Ishikawa (cell line): ENCODE results near the gene NXPH3.

Source experiments
- EGR1 ChIP-seq: IDR thresholded peaks from 2 replicates; pipeline ENCODE4 v1.6.1; 2012
- EP300 ChIP-seq: IDR thresholded peaks from 2 replicates; pipeline ENCODE4 v1.6.1; 2012; ENCODE audit warnings: borderline replicate concordance
- FOXM1 ChIP-seq: IDR thresholded peaks from 2 replicates; pipeline ENCODE4 v1.6.1; 2012; ENCODE audit warnings: low read depth, borderline replicate concordance
- NFIC ChIP-seq: IDR thresholded peaks from 2 replicates; pipeline ENCODE4 v1.6.1; 2012
- TCF12 ChIP-seq: IDR thresholded peaks from 2 replicates; pipeline ENCODE4 v1.6.1; 2012; ENCODE audit warnings: low read depth
- TF ChIP-seq, protein P1 (sequence below): IDR thresholded peaks from 2 replicates; pipeline ENCODE4 v1.6.1; 2012
- TF ChIP-seq, protein P2 (sequence below): IDR thresholded peaks from 2 replicates; pipeline ENCODE4 v1.6.1; 2012

GRCh38 chr17:49588312-49588711 is 12.6 kb downstream of the NXPH3 start:
- TF ChIP-seq EP300 (no peak), TCF12 (no peak), FOXM1 (no peak), EGR1 (no peak), NFIC (no peak)
- TF ChIP-seq, protein P1, sequence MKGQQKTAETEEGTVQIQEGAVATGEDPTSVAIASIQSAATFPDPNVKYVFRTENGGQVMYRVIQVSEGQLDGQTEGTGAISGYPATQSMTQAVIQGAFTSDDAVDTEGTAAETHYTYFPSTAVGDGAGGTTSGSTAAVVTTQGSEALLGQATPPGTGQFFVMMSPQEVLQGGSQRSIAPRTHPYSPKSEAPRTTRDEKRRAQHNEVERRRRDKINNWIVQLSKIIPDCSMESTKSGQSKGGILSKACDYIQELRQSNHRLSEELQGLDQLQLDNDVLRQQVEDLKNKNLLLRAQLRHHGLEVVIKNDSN = no peak
- TF ChIP-seq, protein P2, sequence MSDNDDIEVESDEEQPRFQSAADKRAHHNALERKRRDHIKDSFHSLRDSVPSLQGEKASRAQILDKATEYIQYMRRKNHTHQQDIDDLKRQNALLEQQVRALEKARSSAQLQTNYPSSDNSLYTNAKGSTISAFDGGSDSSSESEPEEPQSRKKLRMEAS = no peak
